Osteoblast (primary cell): ENCODE results near the gene SYPL2. TPM values are rescaled to one million over a fixed set of nuclear protein-coding genes. Genes with fewer than 3 reads are reported as not detected.
A peak's percentile ranks its signal among the peaks of the same experiment; 100 is the strongest.

Source experiments
- DNase-seq: peaks from one replicate; pipeline ENCODE4 v3.0.0; 2011; ENCODE audit warnings: low spot score, mixed read lengths; ENCODE audit not compliant: insufficient read length; ENCODE audit errors: missing footprints
- H2AFZ ChIP-seq: 2 replicates; pipeline ENCODE4 v1.6.0; 2011; ENCODE audit warnings: mild to moderate bottlenecking, low read length
- H3K27ac ChIP-seq: 2 replicates; pipeline ENCODE4 v1.5.1; 2011; ENCODE audit warnings: mild to moderate bottlenecking, low read depth, low read length, moderate library complexity
- H3K27me3 ChIP-seq: 2 replicates; pipeline ENCODE4 v1.6.0; 2012; ENCODE audit warnings: mild to moderate bottlenecking, control low read depth, inconsistent platforms, low read length, moderate library complexity; ENCODE audit not compliant: insufficient read depth
- H3K36me3 ChIP-seq: 2 replicates; pipeline ENCODE4 v1.5.1; 2011; ENCODE audit warnings: mild to moderate bottlenecking, low read length, control low read depth, moderate library complexity; ENCODE audit not compliant: insufficient read depth
- H3K4me1 ChIP-seq: 2 replicates; pipeline ENCODE4 v1.5.1; 2011; ENCODE audit warnings: mild to moderate bottlenecking, low read length, control low read depth, moderate library complexity; ENCODE audit not compliant: insufficient read depth
- H3K4me2 ChIP-seq: 2 replicates; pipeline ENCODE4 v1.6.0; 2011; ENCODE audit warnings: mild to moderate bottlenecking, low read length; ENCODE audit not compliant: insufficient read depth
- H3K4me3 ChIP-seq: fragments of 200-600 bp; sonication (generic); 3 replicates; pipeline ENCODE4 v1.5.1; 2012; ENCODE audit warnings: mild to moderate bottlenecking, low read length, inconsistent platforms; ENCODE audit not compliant: insufficient read depth
- H3K79me2 ChIP-seq: 2 replicates; pipeline ENCODE4 v1.6.0; 2012; ENCODE audit warnings: mild to moderate bottlenecking, low read length, control low read depth, inconsistent platforms; ENCODE audit not compliant: insufficient read depth
- H3K9me3 ChIP-seq: 2 replicates; pipeline ENCODE4 v1.5.1; 2011; ENCODE audit warnings: low read depth, low read length, control low read depth
- H4K20me1 ChIP-seq: 2 replicates; pipeline ENCODE4 v1.6.0; 2012; ENCODE audit warnings: mild to moderate bottlenecking, low read length, control low read depth; ENCODE audit not compliant: insufficient read depth
- CTCF ChIP-seq: IDR thresholded peaks from 2 replicates; pipeline ENCODE4 v1.5.1; 2011; ENCODE audit warnings: mild to moderate bottlenecking, low read depth, low read length, moderate library complexity; ENCODE audit errors: extremely low read depth
- total RNA-seq: library from RNA; depleted of rRNA; stranded (reverse); fragments of >200 nt; gene quantifications from 2 replicates; pipeline ENCODE4 v1.2.3, GENCODE V29; 2012

Gene SYPL2
- total RNA-seq, 1 donor: 1.8 TPM

- no peak for TF ChIP-seq CTCF
- H3K36me3 ChIP-seq: no peaks in the 10 kb centered on the region
- no peak overlapping the region for H2AFZ ChIP-seq
- H3K4me1 ChIP-seq: peaks cover 5% of the 10 kb centered on the region
- no peak overlapping the region for H3K27ac ChIP-seq
- H3K9me3 ChIP-seq: no peaks in the 10 kb centered on the region
- no peak overlapping the region for H3K4me2 ChIP-seq
- DNase-seq: no peak
- H3K79me2 ChIP-seq: no peaks in the 10 kb centered on the region
- H4K20me1 ChIP-seq: no peaks in the 10 kb centered on the region
- peaks cover 12% of the 10 kb centered on the region for H3K27me3 ChIP-seq
- no peak overlapping the region for H3K4me3 ChIP-seq
These were observed 60.9 kb downstream of the SYPL2 start for GRCh38 chr1:109527098-109527811.

- no peak overlapping the region for H3K4me3 ChIP-seq
- no peak overlapping the region for H3K4me2 ChIP-seq
- peaks cover 10% of the 10 kb centered on the region for H3K4me1 ChIP-seq
- H2AFZ ChIP-seq: no peak overlapping the region
- no peaks in the 10 kb centered on the region for H3K36me3 ChIP-seq
- peaks cover 6% of the 10 kb centered on the region for H3K27me3 ChIP-seq
- no peak overlapping the region for H3K27ac ChIP-seq
- H4K20me1 ChIP-seq: no peaks in the 10 kb centered on the region
- no peaks in the 10 kb centered on the region for H3K79me2 ChIP-seq
- no peak for TF ChIP-seq CTCF
- H3K9me3 ChIP-seq: no peaks in the 10 kb centered on the region
- peak; percentile 62 for DNase-seq
These were observed 61.7 kb downstream of the SYPL2 start for GRCh38 chr1:109527846-109528695.

GRCh38 chr1:109528712-109529111, 62.4 kb downstream of the SYPL2 start:
- H3K27me3 ChIP-seq: peaks cover 6% of the 10 kb centered on the region
- no peak overlapping the region for H2AFZ ChIP-seq
- peaks cover 10% of the 10 kb centered on the region for H3K4me1 ChIP-seq
- H3K79me2 ChIP-seq: no peaks in the 10 kb centered on the region
- no peak for DNase-seq
- H3K9me3 ChIP-seq: no peaks in the 10 kb centered on the region
- H4K20me1 ChIP-seq: no peaks in the 10 kb centered on the region
- H3K4me3 ChIP-seq: no peak overlapping the region
- H3K36me3 ChIP-seq: no peaks in the 10 kb centered on the region
- no peak overlapping the region for H3K27ac ChIP-seq
- TF ChIP-seq CTCF: no peak
- H3K4me2 ChIP-seq: no peak overlapping the region

GRCh38 chr1:109529881-109530456, 63.6 kb downstream of the SYPL2 start:
- peak overlapping the region; percentile 31 for H2AFZ ChIP-seq
- no peak overlapping the region for H3K4me2 ChIP-seq
- H3K36me3 ChIP-seq: no peaks in the 10 kb centered on the region
- no peak for TF ChIP-seq CTCF
- no peaks in the 10 kb centered on the region for H3K79me2 ChIP-seq
- peak; percentile 34 for DNase-seq
- no peaks in the 10 kb centered on the region for H4K20me1 ChIP-seq
- peaks cover 10% of the 10 kb centered on the region for H3K4me1 ChIP-seq
- peaks cover 6% of the 10 kb centered on the region for H3K27me3 ChIP-seq
- H3K27ac ChIP-seq: no peak overlapping the region
- H3K4me3 ChIP-seq: no peak overlapping the region
- H3K9me3 ChIP-seq: no peaks in the 10 kb centered on the region
